Measurements from ENCODE around the gene TMC8.
"Not testable (repeated sequence)": the region's sequence is repeated elsewhere in the genome, so short reads cannot be mapped to it uniquely, and the experiment has no call there.

The TMC8 gene

DNA sequence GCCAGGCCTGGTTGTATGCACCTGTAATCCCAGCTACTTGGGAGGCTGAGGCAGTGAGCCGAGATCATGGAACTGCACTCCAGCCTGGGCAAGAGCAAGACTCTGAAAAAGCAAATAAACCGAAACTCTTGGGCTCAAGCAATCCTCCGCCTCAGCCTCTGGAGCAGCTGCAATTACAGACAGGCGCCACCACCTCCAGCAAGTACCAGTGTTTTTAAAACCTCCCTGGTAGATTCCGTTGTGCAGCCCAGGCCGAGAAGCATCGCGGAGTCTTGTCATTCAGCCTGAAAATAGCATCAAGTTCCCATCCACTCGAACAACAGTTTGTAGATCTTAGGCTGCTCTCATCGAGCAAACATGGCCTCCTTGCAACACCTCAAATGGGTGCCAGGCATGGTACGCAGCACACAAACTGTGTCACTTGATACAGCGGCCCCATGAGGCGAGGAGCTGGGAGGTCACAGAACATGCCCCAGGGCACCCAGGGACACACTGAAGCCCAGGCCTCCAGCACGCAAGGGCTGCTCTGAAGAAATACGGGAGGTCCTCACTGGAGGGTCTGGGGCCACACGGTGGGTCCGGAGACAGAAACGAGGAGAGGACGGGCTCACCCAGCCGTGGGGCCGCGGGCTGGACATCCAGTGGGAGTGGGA, 20.1 kb upstream of the TMC8 start:
- DNase-seq (ENCODE audit: low read depth): no peak

DNA sequence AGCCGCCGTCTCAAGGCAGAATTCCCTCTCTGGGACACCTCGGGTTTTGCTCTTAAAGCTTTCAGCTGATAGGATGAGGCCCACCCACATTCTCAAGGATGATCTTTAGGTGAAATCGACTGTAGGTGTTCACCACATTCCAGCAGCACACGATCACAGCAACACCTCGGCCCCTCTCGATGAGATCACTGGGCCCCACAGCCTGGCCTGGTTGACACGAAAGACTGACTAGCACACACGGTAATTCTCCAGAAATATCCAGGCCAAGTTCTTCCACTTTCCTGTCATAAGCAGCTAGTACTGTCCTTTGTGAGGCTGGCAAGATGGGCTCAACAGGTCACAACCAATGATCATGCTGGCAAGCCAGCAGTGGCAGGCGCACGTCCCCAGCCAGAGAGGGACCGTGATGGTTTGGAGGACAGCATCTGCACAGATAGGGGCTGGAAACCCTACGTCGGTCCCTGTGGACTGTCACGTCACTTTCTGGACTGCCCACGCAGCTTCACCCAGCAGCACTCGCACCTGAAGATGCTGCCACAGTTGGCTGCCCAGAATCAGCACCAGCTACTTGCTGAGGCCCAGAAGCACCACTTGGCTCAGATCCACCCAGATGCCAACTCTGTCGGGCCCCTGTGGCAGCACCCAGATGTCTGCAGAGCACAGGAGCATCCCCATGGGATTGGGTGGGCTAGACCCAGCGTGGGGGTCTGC, 19.4 kb upstream of the TMC8 start:
- no peak for DNase-seq (ENCODE audit: low read depth)

DNA sequence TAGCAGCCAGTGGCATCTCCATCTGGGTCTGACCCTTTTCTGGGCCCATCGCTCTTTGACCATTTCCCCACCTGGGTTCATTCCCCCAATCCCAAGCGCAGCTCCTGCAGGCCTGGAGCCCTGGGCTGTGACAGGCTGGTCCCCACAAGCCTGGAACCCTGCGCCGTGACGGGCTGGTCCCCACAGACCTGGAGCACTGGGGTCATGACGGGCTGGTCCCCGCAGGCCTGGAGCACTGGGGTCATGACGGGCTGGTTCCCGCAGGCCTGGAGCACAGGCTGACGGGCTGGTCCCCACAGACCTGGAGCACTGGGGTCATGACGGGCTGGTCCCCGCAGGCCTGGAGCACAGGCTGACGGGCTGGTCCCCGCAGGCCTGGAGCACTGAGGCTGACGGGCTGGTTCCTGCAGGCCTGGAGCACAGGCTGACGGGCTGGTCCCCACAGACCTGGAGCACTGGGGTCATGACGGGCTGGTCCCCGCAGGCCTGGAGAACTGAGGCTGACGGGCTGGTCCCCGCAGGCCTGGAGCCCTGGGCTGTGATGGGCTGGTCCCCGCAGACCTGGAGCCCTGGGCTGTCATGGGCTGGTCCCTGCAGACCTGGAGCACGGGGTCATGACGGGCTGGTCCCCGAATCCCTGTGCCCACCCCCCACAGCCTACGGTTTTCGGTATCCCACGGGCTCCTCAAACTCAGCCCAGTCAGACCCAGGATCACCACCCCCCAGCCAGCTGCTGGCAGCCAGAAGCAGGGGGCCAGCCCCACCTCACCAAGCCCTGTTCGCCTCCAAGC, 18.6 kb upstream of the TMC8 start:
- DNase-seq (ENCODE audit: low read depth): no peak

DNA sequence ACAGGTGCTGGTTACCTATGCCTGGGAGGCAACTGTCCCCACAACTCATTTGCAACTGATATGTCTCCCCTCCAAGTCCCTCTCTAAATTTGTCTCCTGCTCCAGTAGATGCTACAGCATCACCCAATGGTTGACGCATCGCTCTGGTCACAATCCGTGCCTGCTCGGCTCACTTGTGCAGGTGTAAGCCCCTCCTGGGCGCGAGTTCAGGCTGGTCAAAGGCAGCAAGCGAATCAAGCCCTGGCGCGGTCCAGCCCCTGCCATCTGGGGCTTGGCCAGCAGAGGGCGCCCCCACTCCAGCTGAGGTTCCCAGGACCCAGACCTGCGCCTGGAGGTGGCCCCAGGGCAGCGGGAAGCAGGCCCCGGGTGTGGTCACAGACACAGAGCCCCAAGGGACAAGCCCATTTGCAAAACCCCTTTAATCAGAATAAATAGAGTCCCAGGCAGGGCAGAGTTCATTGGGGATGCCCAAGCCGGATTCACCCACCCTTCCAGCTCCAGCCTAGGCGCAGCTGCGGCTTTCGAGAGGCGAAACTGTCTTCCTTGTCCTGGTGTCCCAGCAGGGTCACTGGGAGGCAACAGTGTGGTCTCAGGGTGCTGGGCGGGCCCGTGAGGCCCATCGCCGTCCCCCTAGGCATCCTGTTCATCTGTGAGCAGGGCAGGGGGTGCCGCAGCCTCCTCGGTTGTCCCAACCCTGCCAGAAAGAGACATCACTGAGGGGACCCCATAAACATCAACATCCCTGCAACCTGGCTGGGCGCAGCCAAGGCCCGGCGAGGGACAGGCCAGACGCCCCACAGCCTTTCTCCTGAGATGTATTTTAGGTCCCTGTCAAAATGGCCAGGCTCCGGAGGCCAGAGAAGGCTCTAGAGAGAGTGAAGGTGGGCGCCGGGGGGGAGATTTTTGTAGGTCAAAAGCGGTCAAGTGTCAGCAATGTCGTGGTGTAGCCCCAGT, 17.8 kb upstream of the TMC8 start:
- no peak for DNase-seq (ENCODE audit: low read depth)

DNA sequence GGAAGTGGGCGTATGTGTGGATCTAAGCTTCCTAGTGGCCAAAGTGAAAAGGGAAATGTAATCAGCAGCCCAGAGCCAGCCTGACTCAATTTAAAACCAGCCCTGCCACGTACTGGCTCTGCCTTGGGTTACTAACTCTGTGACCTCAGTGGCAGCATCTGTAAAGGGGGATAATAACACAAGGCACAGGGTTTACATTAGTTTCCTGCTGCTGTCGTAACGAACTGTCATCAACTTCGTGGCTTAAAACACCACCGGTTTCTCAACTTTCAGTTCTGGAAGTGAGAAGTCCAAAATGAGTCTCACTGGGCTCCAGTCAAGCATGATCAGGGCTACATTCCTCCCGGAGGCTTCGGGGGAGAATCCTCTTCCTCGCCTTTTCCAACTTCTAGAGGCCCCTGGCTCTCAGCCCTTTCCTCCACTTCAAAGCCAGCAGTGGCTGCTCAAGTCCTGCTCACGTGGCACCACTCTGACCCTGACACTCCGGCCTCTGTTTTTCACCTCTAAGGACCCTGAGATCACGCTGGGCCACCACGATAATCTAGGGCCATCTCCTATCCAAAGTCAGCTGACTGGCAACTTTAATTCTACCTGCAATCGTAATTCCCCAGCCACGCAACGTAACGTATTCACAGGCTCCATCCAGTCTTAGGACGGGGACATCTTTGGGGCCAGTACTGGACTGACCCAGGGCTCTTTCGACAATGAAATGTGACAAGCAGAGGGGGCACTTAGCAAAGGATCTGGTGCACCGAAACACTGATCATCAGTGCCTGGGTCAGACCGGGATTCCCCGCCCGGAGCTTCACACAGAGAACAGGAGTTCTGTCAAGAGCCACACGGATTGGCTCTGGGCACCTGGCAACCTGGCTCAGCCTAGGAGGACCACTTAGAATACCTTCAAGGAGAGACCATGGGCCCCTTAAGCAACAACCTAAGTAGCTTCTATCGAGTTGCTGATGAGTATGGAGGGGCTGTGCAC, 16.5 kb upstream of the TMC8 start:
- DNase-seq (ENCODE audit: low read depth): no peak

DNA sequence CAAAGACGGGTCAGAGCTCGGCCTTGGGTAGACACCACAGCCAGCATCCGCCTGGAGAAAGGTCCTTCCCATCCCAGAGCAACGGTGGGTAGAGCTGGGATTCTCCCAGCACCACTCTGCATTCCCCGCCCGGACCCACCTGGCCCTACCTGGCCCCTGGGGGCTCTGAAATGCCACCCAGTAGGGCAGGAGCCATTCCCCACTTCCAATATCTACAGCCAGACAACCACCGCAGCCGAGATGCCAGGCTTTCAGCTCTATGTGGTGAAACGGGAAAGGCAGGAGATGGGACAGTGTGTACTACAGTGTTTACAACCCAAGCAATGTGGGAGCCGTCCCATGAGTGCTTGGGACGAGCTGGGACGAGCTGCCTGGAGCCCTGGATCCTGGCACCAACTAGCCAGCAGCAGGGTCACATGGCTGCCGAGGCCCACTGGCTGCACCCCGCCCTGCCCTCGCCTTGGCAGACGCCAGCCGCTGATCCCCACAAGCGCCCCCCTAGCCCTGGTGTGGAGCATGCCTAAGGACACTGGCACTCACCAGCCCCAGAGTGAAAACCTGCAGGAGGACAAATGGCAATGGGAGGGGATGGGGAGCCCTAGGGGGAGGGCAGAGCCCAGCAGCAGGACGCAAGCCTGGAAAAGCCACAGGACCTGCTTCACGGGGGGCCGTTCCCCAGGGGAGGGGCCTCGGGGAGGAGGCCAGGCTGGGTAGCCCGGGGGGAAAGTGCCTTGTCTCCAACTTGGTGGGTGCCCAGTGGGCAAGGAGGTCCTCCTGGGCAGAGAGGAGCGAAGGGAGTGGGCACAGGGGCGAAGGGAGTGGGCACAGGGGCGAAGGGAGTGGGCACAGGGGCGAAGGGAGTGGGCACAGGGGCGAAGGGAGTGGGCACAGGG, 15.5 kb upstream of the TMC8 start:
- no peak for DNase-seq (ENCODE audit: low read depth)

DNA sequence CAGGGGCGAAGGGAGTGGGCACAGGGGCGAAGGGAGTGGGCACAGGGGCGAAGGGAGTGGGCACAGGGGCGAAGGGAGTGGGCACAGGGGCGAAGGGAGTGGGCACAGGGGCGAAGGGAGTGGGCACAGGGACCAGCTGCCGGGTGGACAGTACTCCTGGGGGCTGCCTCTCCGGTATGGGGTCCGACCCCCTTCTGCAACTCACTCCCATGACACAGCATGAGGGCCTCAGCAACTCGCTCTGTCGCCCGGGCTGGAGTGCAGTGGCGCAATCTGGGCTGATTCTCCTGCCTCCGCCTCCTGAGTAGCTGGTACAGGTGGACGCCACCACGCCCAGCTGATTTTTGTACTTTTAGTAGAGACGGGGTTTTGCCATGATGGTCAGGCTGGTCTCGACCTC, 14.8 kb upstream of the TMC8 start:
- not testable (repeated sequence) for DNase-seq (ENCODE audit: low read depth)

DNA sequence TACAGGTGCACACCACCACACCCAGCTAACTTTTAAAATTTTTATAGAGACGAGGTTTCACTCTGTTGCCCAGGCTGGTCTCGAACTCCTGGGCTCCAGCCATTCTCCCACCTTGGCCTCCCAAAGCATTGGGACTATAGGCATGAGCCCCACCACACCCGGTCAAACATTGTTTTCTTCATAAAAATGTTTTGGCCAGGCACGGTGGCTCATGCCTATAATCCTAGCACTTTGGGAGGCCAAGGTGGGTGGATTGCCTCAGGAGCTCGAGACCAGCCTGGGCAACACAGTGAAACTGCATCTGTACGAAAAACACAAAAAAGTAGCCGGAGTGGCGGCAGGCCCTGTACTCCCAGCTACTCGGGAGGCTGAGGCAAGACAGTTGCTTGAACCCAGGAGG, 14.2 kb upstream of the TMC8 start:
- DNase-seq (ENCODE audit: low read depth): no peak

DNA sequence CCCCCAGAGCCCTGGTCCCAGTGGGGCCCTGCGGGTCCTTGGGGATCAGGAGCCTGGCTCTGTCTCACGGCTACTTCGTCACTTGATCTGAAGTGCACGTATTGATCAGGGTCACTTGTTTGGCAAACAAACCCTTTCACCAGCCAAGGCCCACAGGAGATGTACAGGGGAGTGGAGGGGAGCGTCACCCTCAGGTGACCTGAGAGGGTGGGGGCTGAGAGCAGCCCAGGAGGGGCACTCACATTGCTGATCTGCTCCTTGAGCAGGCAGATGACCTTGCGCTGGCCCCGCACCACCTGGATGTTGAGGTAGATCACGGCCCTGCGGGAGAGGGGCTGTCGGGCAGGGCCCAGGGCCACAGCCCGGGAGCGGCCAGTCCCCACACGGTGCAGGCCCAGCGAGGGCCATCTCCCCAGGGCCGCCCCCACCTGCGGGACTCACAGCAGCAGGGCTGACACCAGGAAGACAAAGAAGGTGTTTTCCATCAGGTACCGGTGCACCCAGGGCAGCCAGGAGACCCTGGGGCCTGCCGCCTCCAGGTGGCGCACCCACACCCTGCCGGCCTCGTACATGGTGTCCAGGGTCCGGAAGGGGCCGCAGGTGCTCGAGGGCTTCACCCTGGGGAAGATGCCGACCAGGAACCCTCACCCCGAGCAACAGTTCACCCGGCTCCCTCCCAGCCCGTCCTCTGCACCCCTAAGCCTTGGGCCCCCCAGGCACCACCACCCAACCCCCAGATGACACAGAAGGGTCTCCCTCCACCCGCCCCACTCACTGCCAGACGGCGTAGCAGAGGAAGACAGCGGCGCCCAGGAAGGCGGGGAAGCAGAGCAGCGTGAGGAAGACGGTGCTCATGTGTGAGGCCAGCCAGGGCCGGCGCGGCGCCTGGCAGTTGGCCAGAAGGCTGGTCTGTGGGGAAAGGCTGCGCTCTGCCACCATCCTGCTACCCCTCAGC, 13.3 kb upstream of the TMC8 start:
- DNase-seq (ENCODE audit: low read depth): no peak

DNA sequence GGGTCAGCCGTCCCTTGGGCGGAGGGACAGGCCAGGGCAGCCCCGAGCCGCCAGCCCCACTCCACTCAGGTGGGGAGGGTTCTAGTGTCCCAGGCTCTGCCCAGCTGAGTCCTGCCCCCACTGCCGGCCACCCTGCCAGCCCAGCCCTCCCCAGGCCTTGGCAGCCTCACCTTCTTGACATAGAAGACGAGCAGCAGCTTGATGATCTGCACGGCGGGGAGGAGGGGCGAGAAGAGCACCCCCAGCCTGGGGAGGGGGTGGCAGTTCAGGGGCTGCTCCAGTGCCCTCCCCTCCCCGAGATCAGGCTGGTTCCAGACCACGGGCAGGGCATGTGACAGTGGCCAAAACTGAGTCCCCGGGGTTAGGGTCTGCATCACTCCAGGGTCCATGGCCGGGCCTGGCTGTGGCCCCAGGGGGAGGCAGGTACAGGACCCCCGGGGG, 11.8 kb upstream of the TMC8 start:
- DNase-seq (ENCODE audit: low read depth): no peak

DNA sequence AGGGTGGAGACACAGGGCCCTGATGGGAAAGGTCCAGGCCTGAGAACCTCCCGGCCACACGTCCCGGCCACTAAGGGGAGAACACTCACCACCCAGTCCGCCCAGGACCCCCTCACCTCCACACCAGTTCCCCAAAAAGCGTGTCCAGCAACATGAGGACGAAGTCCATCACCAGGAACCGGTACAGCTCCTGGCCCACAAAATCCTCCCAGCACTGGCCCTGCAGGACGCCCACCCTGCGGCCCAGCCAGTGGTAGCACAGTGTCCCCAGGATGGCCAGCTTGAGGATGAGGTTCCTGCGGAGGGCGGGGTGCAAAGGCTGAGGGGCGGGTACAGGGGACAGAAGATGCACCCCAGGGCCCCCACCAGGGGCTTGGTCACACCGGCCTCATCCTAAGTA, 10.0 kb upstream of the TMC8 start:
- DNase-seq (ENCODE audit: low read depth): no peak

DNA sequence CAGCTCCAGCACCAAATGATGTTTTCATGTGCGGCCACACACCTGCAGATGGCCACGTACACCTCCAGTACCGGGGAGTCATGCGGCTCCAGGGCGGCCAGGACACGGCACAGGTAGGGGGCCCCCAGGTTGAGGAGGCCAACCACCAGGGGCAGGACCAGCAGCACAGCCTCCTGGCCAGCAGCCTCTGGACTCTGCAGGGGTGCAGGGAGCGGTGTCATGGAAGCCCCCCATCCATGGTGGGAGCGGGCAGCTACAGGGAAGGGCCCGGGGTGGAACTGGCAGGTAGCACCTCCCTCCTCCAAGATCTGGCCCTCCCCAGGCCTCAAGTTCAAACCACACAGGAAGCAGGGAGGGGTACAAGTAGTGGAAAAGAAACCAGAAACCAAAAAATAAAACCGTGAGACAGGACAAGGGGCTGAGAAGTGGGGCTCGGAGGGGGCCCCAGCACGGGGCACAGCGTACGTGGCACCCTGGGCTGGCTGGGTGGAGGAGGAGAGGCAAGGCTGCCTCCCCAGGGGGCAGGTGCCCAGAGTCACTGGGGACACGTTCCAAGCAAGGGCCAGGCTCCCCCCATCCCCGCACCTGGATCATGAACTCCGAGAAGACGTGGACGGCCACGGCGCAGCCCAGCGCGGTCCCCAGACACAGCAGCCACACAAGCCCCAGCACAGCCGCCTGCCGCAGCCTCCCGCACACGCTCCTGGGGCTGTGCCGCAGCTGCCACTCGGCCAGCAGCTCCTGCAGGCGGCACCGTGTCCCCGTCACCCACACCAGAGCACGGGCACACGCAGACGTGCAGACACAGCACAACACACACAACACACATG, 9.4 kb upstream of the TMC8 start:
- no peak for DNase-seq (ENCODE audit: low read depth)

DNA sequence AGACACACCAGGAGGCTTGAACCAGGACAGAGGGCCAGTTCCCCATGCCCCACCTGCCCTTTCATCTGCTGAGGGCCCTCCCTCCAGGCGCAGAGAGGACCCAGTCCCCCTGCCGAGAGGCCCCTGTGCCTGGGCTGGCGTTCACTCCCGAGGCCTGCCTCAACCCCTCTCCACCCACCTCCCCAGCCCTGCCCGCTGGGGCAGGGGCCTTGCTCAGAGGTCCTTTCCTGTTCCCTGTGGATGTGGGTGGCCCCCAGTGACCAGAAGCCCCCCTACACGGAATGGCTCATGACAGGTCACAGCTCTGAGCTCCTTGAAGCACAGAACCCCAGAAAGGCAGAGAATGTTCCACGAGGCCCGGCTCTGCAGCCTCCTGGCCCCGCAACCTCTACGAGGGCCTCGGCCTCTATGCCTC, 8.8 kb upstream of the TMC8 start:
- DNase-seq (ENCODE audit: low read depth): no peak

DNA sequence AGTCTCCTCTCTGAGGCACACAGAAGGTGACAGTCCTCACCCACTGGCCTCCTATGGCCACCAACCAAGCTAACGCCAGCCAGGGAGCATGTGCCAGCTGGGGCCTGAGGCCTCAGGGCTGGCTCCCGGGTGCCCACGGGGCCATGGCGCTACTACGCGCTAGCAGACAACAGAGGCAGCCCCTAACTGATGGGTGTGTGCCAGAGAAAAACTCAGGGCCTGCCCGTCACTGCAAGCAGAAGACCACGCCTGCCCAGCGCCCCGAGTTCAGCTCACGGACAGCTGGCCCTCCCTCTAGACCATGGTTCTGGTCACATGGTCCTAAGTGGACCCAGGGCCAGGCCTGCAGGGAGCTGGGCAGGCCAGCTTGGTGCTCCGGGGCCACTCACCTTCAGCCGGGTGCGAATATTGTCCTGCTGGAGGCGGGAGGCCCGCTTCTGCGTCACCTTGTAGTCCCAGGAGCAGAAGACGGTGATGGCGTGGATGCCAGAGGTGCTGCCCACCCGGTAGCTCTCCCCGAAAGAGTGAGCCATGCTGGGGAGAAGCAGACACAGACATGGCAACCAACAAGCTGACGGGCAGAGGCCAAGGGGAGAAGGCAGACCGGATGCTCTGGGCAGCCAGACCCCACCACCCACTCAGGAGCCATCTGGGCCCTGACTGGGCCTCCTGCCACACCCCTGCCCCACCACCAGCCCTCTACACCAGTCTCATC, 8.2 kb upstream of the TMC8 start:
- DNase-seq (ENCODE audit: low read depth): no peak

DNA sequence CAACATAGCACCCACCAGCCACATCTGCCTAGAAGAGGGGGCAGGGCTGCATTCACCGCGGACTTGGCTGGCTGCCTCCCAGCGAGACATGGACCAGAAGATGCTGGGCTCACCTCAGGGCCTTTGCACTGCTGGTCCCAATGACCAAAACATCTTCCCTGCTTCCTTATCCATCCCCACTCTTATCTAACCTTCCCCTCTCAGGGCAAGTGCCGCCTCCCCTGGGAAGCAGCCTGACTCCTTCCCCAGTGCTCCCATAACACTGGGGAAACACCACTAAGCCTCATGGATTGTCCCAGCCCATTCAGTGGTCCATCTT, 7.7 kb upstream of the TMC8 start:
- DNase-seq (ENCODE audit: low read depth): no peak

DNA sequence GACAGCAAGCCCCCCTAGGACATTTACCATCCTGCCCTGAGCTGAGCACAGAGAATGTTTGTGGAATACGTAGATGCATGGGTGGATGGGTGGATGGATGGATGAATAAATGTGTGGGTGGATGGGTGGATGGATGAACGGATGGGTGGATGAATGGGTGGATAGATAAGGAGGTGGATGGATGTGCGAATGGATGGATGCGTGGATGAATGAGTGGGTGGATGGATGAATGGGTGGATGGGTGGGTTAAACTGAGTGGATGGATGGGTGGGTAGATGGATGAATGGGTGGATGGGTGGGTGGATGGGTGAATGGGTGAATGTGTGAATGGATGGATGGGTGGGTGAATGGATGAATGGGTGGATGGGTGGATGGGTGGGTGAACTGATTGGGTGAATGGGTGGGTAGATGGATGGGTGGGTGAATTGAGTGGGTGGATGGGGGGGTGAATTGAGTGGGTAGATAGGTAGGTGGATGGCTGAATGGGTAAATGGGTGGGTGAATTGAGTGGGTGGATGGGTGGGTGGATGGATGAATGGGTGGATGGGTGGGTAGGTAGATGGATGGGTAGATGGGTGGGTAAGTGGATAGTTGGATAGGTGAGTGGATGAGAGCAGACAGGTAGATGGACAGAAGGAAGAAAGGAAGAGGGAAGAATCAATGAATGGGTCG, 7.2 kb upstream of the TMC8 start:
- no peak for DNase-seq (ENCODE audit: low read depth)
